ENCODE results near the gene PLPPR5. TPM values are rescaled to one million over a fixed set of nuclear protein-coding genes. Genes with fewer than 3 reads are reported as not detected.
A peak's percentile ranks its signal among the peaks of the same experiment; 100 is the strongest.

The PLPPR5 gene
- total RNA-seq, 1 experiment from 2014 or later = 0.02 TPM

DNA sequence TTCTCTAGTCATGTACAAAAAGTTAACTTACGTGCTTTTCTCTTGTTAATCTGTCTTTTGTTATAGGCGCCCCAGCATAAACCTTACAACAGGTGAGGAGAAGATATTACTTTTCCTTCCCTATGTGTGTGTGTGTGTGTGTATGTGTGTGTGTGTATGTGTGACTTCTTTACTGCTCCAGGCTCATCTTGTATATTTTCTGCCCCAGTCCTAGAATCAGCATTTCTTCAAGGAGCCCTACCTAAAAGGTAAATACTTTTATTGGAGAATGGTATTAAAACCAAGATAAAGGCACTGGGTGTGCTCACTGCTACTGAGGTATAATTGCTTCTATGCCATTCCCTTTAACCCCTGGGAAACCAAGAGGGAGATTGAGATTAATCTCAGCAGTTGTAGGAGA is 129.8 kb downstream of the PLPPR5 start:
- Histone ChIP-seq H3K27ac (no peak overlapping the region), H3K4me1 (no peaks in the 10 kb centered on the region), H3K27me3 (no peaks in the 10 kb centered on the region), H3K36me3 (no peaks in the 10 kb centered on the region), H3K4me3 (no peak overlapping the region), H3K9me3 (replicated peaks) (no peaks in the 10 kb centered on the region)
- no peak for DNase-seq

DNA sequence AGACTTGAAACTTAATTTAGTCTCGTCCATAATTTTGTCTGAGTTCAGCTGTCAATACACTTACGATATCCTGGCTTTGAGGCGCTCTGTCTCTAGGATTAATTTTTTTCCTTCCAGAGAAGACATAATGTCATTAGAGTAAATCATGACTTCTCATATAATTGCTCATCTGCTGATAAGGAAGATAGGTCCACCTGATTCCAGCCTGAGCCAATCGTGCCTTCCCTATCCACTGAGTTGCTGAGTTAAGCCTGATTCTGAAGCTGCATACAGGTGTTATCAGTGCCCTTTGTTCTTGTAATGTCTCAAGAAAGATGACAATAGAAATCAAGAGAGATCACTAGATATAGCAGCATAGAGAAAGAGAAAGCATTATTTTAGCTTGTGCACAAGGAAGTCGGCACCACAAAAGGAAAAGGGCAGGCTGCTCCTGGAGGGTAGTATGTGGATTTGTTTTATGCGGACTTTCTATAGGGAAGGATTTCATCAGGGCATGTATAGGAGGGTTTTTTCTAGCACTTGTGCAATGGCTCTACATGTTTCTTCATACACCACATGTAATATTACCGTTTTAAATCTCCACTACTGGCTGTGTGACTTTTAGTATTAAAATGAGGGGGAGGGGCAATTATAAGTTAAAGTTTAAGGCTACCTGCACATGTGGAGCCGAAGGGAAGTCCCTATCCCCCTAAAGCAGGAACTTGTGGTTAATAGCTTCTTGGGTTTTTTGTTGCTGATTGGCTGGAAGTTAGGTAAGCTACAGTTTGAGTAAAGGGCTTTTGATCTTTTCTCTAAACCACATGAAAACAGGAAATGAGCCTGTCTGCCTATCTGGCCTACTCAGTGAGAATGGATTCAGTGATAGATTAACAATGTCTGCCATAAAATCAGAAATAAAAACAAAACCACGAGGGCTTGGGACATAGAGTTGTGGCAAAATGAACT is 133.4 kb downstream of the PLPPR5 start:
- Histone ChIP-seq H3K27ac (no peak overlapping the region), H3K27me3 (no peaks in the 10 kb centered on the region), H3K4me1 (no peaks in the 10 kb centered on the region), H3K36me3 (no peaks in the 10 kb centered on the region), H3K9me3 (replicated peaks) (no peaks in the 10 kb centered on the region), H3K4me3 (peak overlapping the region; percentile 6; the same call in 1 of the 2 replicates)
- DNase-seq = peak in 1 of 2 experiments; percentile 9

DNA sequence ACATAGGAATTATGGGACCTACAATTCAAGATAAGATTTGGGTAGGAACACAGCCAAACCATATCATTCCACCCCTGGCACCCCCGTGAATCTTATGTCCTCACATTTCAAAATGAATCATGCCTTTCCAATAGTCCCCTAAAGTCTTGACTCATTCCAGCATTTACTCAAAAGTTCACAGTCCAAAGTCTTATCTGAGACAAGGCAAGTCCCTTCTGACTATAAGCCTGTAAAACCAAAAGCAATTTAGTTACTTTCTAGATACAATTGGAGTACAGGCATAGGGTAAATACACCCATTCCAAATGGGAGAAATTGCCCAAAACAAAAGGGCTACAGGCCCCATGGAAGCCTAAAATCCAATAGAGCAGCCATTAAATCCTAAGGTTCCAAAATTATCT is 138.9 kb downstream of the PLPPR5 start:
- Histone ChIP-seq H3K36me3 (no peaks in the 10 kb centered on the region), H3K27me3 (no peaks in the 10 kb centered on the region), H3K4me1 (no peaks in the 10 kb centered on the region), H3K4me3 (no peak overlapping the region), H3K9me3 (replicated peaks) (no peaks in the 10 kb centered on the region), H3K27ac (no peak overlapping the region)
- no peak for DNase-seq

DNA sequence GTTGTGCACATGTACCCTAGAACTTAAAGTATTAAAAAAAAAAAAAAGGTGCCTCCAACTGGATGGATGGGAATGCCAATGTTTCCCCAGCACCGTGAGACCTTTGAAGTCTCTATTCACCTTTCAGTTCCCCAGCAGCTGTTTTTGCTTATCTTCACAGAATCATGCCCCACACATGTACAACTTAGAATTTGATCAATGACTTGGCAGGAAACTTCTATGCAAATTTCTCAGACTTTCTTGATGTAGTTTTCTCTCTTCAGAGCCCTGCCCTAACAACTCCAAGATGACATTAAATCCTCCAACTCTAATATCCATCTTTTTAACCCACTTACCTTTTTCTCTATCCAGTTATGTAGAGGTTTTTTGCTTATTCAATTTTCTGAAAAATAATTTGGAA is 144.3 kb downstream of the PLPPR5 start:
- Histone ChIP-seq H3K4me3 (no peak overlapping the region), H3K9me3 (replicated peaks) (no peaks in the 10 kb centered on the region), H3K36me3 (no peaks in the 10 kb centered on the region), H3K27ac (no peak overlapping the region), H3K27me3 (no peaks in the 10 kb centered on the region), H3K4me1 (peaks cover 3% of the 10 kb centered on the region; the same call in 1 of the 2 replicates)
- DNase-seq = no peak

DNA sequence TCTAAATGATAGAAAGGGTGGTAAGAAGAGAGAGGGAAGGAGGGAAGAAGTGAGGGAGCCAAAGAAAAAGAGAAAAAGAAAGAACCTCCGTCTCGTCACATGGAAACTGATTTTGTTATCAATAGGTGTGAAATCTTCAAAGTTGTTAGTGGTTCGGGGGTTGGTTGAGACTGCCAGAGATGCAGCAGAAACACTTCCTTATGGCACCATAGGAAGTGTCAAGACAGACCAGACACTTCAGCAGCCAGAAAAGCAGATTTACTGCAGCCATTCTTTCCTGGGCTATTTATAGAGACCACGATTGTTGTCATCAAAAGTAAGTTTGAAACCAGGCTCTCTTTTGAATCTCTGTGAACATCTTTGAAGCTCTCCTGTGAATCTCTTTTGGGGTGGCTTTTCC is 150.5 kb downstream of the PLPPR5 start:
- H3K4me3 ChIP-seq = no peak overlapping the region
- H3K27ac ChIP-seq = no peak overlapping the region
- H3K27me3 ChIP-seq = no peaks in the 10 kb centered on the region
- H3K9me3 ChIP-seq (replicated peaks) = no peaks in the 10 kb centered on the region
- H3K4me1 ChIP-seq = peaks cover 2% of the 10 kb centered on the region; the same call in 1 of the 2 replicates
- no peak for DNase-seq
- no peaks in the 10 kb centered on the region for H3K36me3 ChIP-seq

DNA sequence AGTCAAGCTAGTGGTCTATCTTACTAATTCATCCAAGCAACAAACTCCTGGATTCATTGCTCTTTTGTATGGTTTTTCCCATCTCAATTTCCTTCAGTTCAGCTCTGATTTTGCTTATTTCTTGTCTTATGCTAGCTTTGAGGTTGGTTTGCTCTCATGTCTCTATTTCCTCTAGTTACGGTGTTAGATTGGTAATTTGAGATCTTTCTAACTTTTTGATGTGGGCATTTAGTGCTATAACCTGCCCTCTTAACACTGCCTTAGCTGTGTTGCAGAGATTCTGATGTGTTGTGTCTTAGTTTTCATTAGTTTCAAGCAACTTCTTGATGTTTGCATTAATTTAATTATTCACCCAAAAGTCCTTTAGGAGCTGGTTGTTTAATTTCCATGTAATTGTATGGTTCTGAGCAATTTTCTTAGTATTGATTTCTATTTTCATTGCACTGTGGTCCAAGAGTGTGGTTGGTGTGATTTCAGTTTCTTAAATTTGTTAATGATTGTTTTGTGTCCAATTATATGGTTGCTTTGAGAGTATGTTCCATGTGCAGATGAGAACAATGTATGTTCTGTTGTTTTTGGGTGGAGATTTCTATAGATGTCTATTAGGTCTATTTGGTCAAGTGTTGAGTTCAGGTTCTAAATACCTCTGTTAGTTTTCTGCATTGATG is 154.6 kb downstream of the PLPPR5 start:
- H3K4me1 ChIP-seq = no peaks in the 10 kb centered on the region
- no peak overlapping the region for H3K27ac ChIP-seq
- no peaks in the 10 kb centered on the region for H3K36me3 ChIP-seq
- no peak overlapping the region for H3K4me3 ChIP-seq
- no peaks in the 10 kb centered on the region for H3K27me3 ChIP-seq
- H3K9me3 ChIP-seq (replicated peaks) = no peaks in the 10 kb centered on the region
- no peak for DNase-seq

DNA sequence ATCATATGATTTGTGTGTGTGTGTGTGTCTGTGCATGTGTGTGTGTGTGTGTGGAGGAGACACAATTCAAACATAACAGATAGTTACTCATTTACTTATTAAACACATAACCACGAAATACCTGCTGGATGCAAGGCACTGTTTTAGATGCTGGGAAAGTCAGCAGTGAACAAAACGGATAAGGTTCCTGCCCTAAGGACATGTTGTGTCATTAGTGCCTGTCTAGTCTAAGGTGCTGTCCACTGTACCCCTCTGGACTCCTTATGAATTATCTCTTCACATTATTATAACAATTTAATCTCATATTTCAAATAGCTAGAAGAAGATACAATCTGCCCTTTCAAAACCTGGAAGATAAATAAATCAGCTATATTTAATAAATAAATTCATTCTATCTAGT is 162.4 kb downstream of the PLPPR5 start:
- Histone ChIP-seq H3K9me3 (replicated peaks) (no peaks in the 10 kb centered on the region), H3K36me3 (no peaks in the 10 kb centered on the region), H3K4me1 (no peaks in the 10 kb centered on the region), H3K4me3 (no peak overlapping the region), H3K27ac (no peak overlapping the region), H3K27me3 (no peaks in the 10 kb centered on the region)
- DNase-seq = no peak
